A549 (cell line): ENCODE results near the gene EXOC2.

Experiments used
- BHLHE40 ChIP-seq: IDR thresholded peaks from 2 replicates; pipeline ENCODE4 v1.6.1; 2012; ENCODE audit warnings: low read depth, low read length, inconsistent platforms
- EHF ChIP-seq: fragments of 250-450 bp; sonication (Bioruptor Pico); IDR thresholded peaks from 2 replicates; pipeline ENCODE4 v1.5.0; 2020; ENCODE audit warnings: mild to moderate bottlenecking
- TF ChIP-seq, protein P1 (sequence below): fragments of 200-600 bp; sonication (generic); IDR thresholded peaks from 2 replicates; pipeline ENCODE4 v1.6.1; 2016; ENCODE audit warnings: antibody characterized with exemption, mild to moderate bottlenecking, moderate library complexity

DNA sequence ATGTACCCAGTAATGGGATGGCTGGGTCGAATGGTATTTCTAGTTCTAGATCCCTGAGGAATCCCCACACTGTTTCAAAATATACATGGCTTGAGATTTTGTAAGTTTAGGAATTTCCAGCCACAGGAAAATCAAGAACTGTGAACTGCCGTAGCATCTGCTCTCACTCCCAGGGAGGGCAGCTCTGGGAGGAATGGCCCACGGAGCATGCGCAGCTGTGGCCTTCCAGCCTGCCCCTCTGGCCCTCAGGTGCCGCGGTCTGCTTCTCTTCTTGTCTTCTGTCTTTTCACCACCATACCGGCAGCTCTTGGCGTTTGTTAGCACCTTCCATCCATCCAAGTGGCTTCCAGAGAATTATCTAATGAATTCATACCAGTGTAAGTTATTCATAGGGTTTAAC is 19.9 kb upstream of the EXOC2 start:
- TF ChIP-seq, protein P1, sequence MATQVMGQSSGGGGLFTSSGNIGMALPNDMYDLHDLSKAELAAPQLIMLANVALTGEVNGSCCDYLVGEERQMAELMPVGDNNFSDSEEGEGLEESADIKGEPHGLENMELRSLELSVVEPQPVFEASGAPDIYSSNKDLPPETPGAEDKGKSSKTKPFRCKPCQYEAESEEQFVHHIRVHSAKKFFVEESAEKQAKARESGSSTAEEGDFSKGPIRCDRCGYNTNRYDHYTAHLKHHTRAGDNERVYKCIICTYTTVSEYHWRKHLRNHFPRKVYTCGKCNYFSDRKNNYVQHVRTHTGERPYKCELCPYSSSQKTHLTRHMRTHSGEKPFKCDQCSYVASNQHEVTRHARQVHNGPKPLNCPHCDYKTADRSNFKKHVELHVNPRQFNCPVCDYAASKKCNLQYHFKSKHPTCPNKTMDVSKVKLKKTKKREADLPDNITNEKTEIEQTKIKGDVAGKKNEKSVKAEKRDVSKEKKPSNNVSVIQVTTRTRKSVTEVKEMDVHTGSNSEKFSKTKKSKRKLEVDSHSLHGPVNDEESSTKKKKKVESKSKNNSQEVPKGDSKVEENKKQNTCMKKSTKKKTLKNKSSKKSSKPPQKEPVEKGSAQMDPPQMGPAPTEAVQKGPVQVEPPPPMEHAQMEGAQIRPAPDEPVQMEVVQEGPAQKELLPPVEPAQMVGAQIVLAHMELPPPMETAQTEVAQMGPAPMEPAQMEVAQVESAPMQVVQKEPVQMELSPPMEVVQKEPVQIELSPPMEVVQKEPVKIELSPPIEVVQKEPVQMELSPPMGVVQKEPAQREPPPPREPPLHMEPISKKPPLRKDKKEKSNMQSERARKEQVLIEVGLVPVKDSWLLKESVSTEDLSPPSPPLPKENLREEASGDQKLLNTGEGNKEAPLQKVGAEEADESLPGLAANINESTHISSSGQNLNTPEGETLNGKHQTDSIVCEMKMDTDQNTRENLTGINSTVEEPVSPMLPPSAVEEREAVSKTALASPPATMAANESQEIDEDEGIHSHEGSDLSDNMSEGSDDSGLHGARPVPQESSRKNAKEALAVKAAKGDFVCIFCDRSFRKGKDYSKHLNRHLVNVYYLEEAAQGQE: no peak
- TF ChIP-seq EHF (CRISPR knock-in tag): no peak
- no peak for TF ChIP-seq BHLHE40
